Articular chondrocyte of knee joint (primary cell): ENCODE results near the gene MAX. TPM values are rescaled to one million over a fixed set of nuclear protein-coding genes. Genes with fewer than 3 reads are reported as not detected.

Experiments
- small RNA-seq: library from RNA; depleted of rRNA; stranded (forward); fragments of <200 nt; gene quantifications from one replicate; pipeline ENCODE3, GENCODE V24; 2012
- total RNA-seq: library from RNA; depleted of rRNA; stranded (reverse); fragments of >200 nt; gene quantifications from 2 replicates; pipeline ENCODE4 v1.2.3, GENCODE V29; 2012

Gene MAX, protein sequence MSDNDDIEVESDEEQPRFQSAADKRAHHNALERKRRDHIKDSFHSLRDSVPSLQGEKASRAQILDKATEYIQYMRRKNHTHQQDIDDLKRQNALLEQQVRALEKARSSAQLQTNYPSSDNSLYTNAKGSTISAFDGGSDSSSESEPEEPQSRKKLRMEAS
- total RNA-seq: 63.8 and 69.5 TPM in 2 replicates

DNA sequence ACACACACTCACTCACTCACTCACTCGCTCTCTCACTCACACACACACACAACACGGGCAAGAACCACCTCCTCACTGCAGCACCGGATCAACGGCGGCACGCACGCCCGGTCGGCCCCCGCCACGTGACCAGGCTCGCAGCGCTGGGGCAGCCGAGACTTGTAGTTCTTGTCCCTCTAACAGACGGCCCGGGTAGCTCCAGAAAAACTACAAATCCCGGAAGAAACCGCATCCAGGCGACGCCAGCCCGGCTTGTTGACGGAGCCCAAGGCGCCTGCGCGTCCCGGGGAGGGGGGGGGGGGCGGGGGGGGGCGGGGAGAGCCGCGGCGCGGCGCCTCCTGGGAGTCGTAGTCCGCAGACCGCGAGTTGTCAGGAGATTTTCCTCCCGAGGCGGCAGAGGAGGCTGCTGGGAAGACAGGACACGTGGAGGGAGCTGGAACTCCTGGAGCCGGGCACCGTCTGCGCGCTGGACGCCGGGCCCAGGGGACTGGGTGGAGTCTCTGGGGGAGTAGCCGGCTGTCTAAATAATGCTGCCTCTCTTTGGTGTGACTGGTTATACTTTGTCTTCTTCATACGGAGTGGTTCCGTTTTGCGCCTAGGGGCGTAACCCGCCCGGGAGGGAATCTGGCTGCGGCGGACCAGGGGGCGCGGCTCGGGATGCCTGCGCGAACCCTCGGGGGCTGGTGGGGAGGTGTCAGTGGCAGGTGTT is at the start of gene MAX:
Gene MAX (minus strand): TSS at position 77 of the 709 bp plus-strand sequence. CDS start 178 bp downstream, outside the sequence.

Small RNA genes lying within 50 kb of the gene (small RNA-seq; reads per million reads assigned to genes)
- gene MIR4706: not detected
- 0.50 reads per million, percentile 11 among the genes with 10 or more reads in this experiment for gene RNU2-14P

Other genes starting within 250 kb of the MAX start
- gene SPTB, start 222.6 kb downstream of the MAX start, total RNA-seq: 0.11 and 0.13 TPM in 2 replicates
- 64.1 and 89.1 TPM in 2 replicates for gene CHURC1, start 188.1 kb downstream of the MAX start, total RNA-seq
- gene GPX2, start 159.8 kb downstream of the MAX start, total RNA-seq: not detected in 2 replicates
- 5.5 and 6.0 TPM in 2 replicates for gene RAB15, start 130.2 kb downstream of the MAX start, total RNA-seq
- 13.7 and 15.5 TPM in 2 replicates for gene FNTB, start 115.6 kb downstream of the MAX start, total RNA-seq